Caco-2 (cell line): ENCODE results near the gene PPP3R2. TPM values are rescaled to one million over a fixed set of nuclear protein-coding genes. Genes with fewer than 3 reads are reported as not detected.

ENCODE experiments used
- BruUV-seq: library from RNA; stranded (reverse); fragments of 400-500 nt; replicated peaks from 2 replicates; lab custom pipeline; 2021; lab: Mats Ljungman, UMichigan
- CTCF ChIA-PET: fragments of 300-600 bp; sonication (Branson Sonifier 250); formaldehyde crosslinking; loops from one replicate; lab custom pipeline; 2022; ENCODE audit warnings: antibody characterized with exemption; lab: Charles Lee
- POLR2A ChIA-PET: fragments of 300-600 bp; sonication (Branson Sonifier 250); formaldehyde crosslinking; loops from one replicate; lab custom pipeline; 2022; ENCODE audit warnings: antibody characterized with exemption; lab: Charles Lee
- DNase-seq, 2 experiments: peaks; one replicate each; pipeline versions ENCODE4 v3.0.0 to v3.0.0-alpha.2; 2020 to 2022
- H3K27me3 ChIP-seq: replicated peaks from 2 replicates; pipeline ENCODE4 v1.6.0; 2011; ENCODE audit warnings: low read length; ENCODE audit not compliant: control insufficient read depth, insufficient read depth
- H3K36me3 ChIP-seq: 2 replicates; pipeline ENCODE4 v1.5.1; 2011; ENCODE audit warnings: low read length; ENCODE audit not compliant: control insufficient read depth, insufficient read depth
- H3K4me1 ChIP-seq: fragments of 250-450 bp; sonication (Bioruptor Pico); 2 replicates; pipeline ENCODE4 v1.5.1; 2020; ENCODE audit warnings: mild to moderate bottlenecking
- H3K4me3 ChIP-seq: 2 replicates; pipeline ENCODE4 v1.5.1; 2011; ENCODE audit warnings: low read depth, mild to moderate bottlenecking, control low read depth, low read length
- H3K9me3 ChIP-seq: fragments of 250-450 bp; sonication (Bioruptor Pico); 2 replicates; pipeline ENCODE4 v1.5.1; 2020; ENCODE audit warnings: mild to moderate bottlenecking, moderate library complexity
- H3K27ac Mint-ChIP-seq: one replicate; pipeline ENCODE4 v1.8.0; 2022; ENCODE audit warnings: mixed read lengths; ENCODE audit not compliant: unreplicated experiment
- H3K27me3 Mint-ChIP-seq: one replicate; pipeline ENCODE4 v1.8.0; 2022; ENCODE audit warnings: mixed read lengths; ENCODE audit not compliant: insufficient read depth, unreplicated experiment
- H3K36me3 Mint-ChIP-seq: one replicate; pipeline ENCODE4 v1.8.0; 2022; ENCODE audit warnings: mild to moderate bottlenecking, mixed read lengths; ENCODE audit not compliant: insufficient read depth, unreplicated experiment
- H3K4me1 Mint-ChIP-seq: one replicate; pipeline ENCODE4 v1.8.0; 2022; ENCODE audit warnings: low read depth, mixed read lengths; ENCODE audit not compliant: unreplicated experiment
- H3K4me3 Mint-ChIP-seq: one replicate; pipeline ENCODE4 v1.8.0; 2022; ENCODE audit warnings: mild to moderate bottlenecking, moderate library complexity, mixed read lengths; ENCODE audit not compliant: unreplicated experiment
- H3K9me3 Mint-ChIP-seq: one replicate; pipeline ENCODE4 v1.8.0; 2022; ENCODE audit warnings: mixed read lengths; ENCODE audit not compliant: unreplicated experiment
- intact Hi-C: fragments of 100-400 bp; cut with micrococcal nuclease; formaldehyde crosslinking; loops from one replicate; pipeline ENCODE4 v1.10.0; 2022; ENCODE audit not compliant: unreplicated experiment
- total RNA-seq: library from RNA; stranded (reverse); gene quantifications from 2 replicates; pipeline ENCODE4 v1.2.3, GENCODE V29; 2022
- TF ChIP-seq, protein P1 (sequence below), 2 experiments: fragments of 200-600 bp in 1 of 2; IDR thresholded peaks; 1 replicate in 1 of 2; 2 replicates in 1 of 2; pipeline versions ENCODE4 v1.5.1 to v1.8.0; 2011 to 2022; ENCODE audit warnings: antibody characterized with exemption in 1 of 2, control low read depth in 1 of 2, inconsistent platforms in 1 of 2, low read depth in 1 of 2, low read length in 1 of 2, mild to moderate bottlenecking in 1 of 2, moderate library complexity in 1 of 2; ENCODE audit not compliant: insufficient read depth in 1 of 2, severe bottlenecking in 1 of 2, unreplicated experiment in 1 of 2

PPP3R2 gene
- total RNA-seq, 1 experiment from 2014 or later: not detected

DNA sequence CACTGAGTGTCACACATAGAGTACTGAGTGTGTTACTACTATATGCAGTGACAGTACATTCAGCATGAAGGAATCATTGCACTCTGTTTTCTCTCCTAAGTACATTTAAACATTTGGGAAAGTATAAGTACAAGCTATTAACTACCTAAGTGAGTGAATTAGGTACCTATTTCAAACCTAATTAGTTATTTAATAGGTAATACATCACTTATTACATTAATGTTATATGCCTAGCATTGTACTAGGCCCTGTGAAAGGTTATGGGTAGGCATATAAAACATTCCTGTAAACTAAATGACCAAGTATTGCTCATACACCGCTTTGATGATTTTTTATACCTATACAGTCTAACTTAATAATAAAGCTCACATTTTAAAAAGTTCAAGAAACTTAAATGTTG lies 25.7 kb upstream of the PPP3R2 start:
- no peaks in the 10 kb centered on the region for H3K36me3 Mint-ChIP-seq
- ChIA-PET CTCF (no interaction called here), POLR2A (no interaction called here)
- H3K27ac Mint-ChIP-seq: no peak overlapping the region
- Histone ChIP-seq H3K9me3 (no peaks in the 10 kb centered on the region), H3K4me3 (no peak overlapping the region), H3K27me3 (no peaks in the 10 kb centered on the region), H3K4me1 (no peaks in the 10 kb centered on the region), H3K36me3 (no peaks in the 10 kb centered on the region)
- no peaks in the 10 kb centered on the region for H3K9me3 Mint-ChIP-seq
- BruUV-seq: no TSS peak
- H3K27me3 Mint-ChIP-seq: no peaks in the 10 kb centered on the region
- DNase-seq: no peak
- H3K4me3 Mint-ChIP-seq: no peak overlapping the region
- TF ChIP-seq, protein P1, sequence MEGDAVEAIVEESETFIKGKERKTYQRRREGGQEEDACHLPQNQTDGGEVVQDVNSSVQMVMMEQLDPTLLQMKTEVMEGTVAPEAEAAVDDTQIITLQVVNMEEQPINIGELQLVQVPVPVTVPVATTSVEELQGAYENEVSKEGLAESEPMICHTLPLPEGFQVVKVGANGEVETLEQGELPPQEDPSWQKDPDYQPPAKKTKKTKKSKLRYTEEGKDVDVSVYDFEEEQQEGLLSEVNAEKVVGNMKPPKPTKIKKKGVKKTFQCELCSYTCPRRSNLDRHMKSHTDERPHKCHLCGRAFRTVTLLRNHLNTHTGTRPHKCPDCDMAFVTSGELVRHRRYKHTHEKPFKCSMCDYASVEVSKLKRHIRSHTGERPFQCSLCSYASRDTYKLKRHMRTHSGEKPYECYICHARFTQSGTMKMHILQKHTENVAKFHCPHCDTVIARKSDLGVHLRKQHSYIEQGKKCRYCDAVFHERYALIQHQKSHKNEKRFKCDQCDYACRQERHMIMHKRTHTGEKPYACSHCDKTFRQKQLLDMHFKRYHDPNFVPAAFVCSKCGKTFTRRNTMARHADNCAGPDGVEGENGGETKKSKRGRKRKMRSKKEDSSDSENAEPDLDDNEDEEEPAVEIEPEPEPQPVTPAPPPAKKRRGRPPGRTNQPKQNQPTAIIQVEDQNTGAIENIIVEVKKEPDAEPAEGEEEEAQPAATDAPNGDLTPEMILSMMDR (IDR thresholded peaks at IDR 0.05; ENCODE audit: insufficient read depth in 1 of 2, low read depth in 1 of 2, low read length in 1 of 2, severe bottlenecking in 1 of 2, unreplicated experiment in 1 of 2): no peak
- intact Hi-C loops: no loop called here
- H3K4me1 Mint-ChIP-seq: no peaks in the 10 kb centered on the region

DNA sequence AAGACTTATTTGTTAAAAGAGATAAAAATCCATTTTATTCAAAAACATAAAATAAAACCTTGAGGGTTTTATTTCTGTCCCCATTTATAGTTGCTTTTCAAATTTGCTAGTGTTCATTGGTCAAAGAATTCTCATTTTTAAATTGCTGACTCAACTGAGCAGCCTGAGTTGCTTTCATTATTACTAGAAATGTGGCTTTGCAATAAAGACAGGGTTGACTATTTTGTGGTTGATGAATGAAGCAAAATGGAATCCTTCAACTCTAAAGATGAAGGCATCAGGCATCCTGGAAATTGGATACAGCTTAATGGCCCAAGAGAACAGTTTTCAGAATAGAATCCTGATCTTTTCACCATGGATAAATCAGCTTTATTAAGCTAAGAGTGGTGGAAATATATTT lies 23.9 kb upstream of the PPP3R2 start:
- TF ChIP-seq, protein P1 (IDR thresholded peaks at IDR 0.05; ENCODE audit: insufficient read depth in 1 of 2, low read depth in 1 of 2, low read length in 1 of 2, severe bottlenecking in 1 of 2, unreplicated experiment in 1 of 2): no peak
- ChIA-PET CTCF (no interaction called here), POLR2A (no interaction called here)
- intact Hi-C loops: no loop called here
- Mint-ChIP-seq H3K27ac (no peak overlapping the region), H3K36me3 (no peaks in the 10 kb centered on the region), H3K27me3 (no peaks in the 10 kb centered on the region), H3K4me1 (no peaks in the 10 kb centered on the region), H3K4me3 (no peak overlapping the region), H3K9me3 (no peaks in the 10 kb centered on the region)
- Histone ChIP-seq H3K27me3 (no peaks in the 10 kb centered on the region), H3K4me1 (no peaks in the 10 kb centered on the region), H3K36me3 (no peaks in the 10 kb centered on the region), H3K4me3 (no peak overlapping the region), H3K9me3 (no peaks in the 10 kb centered on the region)
- no peak for DNase-seq
- BruUV-seq: no TSS peak

GRCh38 chr9:101605547-101605946 lies 10.8 kb upstream of the PPP3R2 start:
- H3K27me3 ChIP-seq: no peaks in the 10 kb centered on the region; the same call in 1 of the 2 replicates
- Mint-ChIP-seq H3K4me1 (no peaks in the 10 kb centered on the region), H3K27me3 (peaks cover 5% of the 10 kb centered on the region), H3K27ac (no peak overlapping the region), H3K36me3 (no peaks in the 10 kb centered on the region), H3K4me3 (no peak overlapping the region), H3K9me3 (no peaks in the 10 kb centered on the region)
- BruUV-seq: no TSS peak
- CTCF ChIA-PET: no interaction called here
- H3K4me3 ChIP-seq: no peak overlapping the region
- no peaks in the 10 kb centered on the region for H3K36me3 ChIP-seq
- DNase-seq: no peak
- TF ChIP-seq, protein P1 (IDR thresholded peaks at IDR 0.05; ENCODE audit: insufficient read depth in 1 of 2, low read depth in 1 of 2, low read length in 1 of 2, severe bottlenecking in 1 of 2, unreplicated experiment in 1 of 2): no peak
- H3K4me1 ChIP-seq: peaks cover 12% of the 10 kb centered on the region
- intact Hi-C loops: no loop called here
- POLR2A ChIA-PET: no interaction called here
- H3K9me3 ChIP-seq: no peaks in the 10 kb centered on the region
